PFSK-1 (cell line): ENCODE data around the gene CMIP.

Experiments used
- FOXP2 ChIP-seq: optimal IDR thresholded peaks from 2 replicates; pipeline ENCODE3; 2011; ENCODE audit warnings: borderline replicate concordance, control low read depth, inconsistent platforms; ENCODE audit not compliant: insufficient read depth; ENCODE audit errors: extremely low read length, extremely low read depth
- POLR2AphosphoS5 ChIP-seq: IDR thresholded peaks from 2 replicates; pipeline ENCODE4 v1.6.1; 2012; ENCODE audit warnings: low read depth, mild to moderate bottlenecking, control low read depth, low read length, moderate library complexity
- REST ChIP-seq, 2 experiments: IDR thresholded peaks; 2 replicates each; pipeline versions ENCODE4 v1.6.1 to v1.8.0; 2011 to 2012; ENCODE audit warnings: low read depth in 2 of 2, low read length in 2 of 2, control low read depth in 1 of 2, inconsistent platforms in 1 of 2, mild to moderate bottlenecking in 1 of 2, moderate library complexity in 1 of 2; ENCODE audit not compliant: insufficient read depth in 1 of 2
- SIN3A ChIP-seq: IDR thresholded peaks from 2 replicates; pipeline ENCODE4 v1.6.1; 2012; ENCODE audit warnings: mild to moderate bottlenecking, low read length, moderate library complexity, borderline replicate concordance; ENCODE audit not compliant: insufficient read depth
- TAF1 ChIP-seq: IDR thresholded peaks from 2 replicates; pipeline ENCODE4 v1.6.1; 2012; ENCODE audit warnings: low read length, control low read depth, borderline replicate concordance; ENCODE audit not compliant: insufficient read depth

GRCh38 chr16:81668243-81669097, 223.9 kb downstream of the CMIP start:
- TF ChIP-seq SIN3A (no peak), FOXP2 (no peak), POLR2AphosphoS5 (no peak), REST (IDR thresholded peaks at IDR 0.05; ENCODE audit: insufficient read depth in 1 of 2, low read depth in 2 of 2, low read length in 2 of 2) (no peak), TAF1 (no peak)
